DMS 273 treated with DMSO at 0.1 percent for 48 hours (cell line): ENCODE measurements around the gene HAUS3.

Experiments used
- DNase-seq: peaks from one replicate; lab custom pipeline; 2025; lab: John Stamatoyannopoulos, UW

Gene HAUS3

GRCh38 chr4:2263926-2264321 lies 22.0 kb upstream of the HAUS3 start:
- no peak for DNase-seq

DNA sequence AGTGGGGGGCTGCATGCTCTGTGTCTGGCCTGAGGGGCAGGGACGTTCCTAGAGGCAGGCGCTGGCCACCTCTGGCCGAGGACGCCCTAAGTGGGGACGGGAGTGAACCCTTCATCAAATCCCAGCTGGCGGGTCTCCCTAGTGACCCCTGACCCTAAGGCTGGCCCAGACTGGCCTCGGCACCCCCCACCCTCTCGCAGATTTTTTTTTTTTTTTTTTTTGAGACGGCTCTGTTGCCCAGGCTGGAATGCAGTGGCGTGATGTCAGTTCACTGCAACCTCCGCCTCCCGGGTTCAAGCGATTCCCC lies 21.0 kb upstream of the HAUS3 start:
- no peak for DNase-seq

DNA sequence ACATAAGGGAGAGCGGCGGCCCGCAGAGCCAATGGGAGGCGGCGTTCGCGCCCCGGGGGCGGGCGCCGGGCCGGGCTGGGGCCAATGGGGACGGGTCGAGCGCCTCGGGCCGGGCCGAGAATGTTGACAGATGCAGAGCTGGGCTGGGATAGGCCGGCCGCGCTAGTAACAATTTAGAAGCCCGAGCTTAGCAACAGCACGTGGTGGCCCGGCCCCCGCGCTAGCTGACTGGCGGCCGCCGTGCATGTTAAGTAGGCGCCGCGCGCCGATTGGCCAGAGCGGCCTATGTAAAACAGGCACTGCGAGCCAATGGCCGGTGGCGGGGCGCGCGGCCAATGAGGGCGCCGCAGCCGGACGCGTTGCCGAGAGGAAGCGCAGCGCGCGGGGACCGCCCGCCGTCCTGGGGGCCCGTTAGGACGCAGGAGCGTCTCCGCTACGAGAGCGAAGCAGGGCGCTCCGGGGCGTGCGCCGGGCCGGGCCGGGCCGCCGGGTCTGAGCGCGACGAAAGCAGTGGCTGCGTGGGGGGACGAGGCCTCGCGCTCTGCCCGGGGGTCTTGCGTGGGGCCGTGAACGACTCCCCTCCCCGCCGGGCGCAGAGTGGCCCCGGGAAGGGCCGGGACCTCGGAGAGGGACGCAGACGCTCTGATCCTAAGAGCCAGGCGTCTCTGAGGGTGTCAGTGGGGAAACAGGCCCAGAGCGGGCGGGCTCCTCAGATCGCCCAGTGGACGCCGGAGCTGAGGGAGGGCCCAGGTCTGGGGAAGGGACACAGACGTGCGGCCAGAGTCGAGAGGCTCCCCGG lies 20.4 kb upstream of the HAUS3 start:
- DNase-seq, result peak; percentile 93

DNA sequence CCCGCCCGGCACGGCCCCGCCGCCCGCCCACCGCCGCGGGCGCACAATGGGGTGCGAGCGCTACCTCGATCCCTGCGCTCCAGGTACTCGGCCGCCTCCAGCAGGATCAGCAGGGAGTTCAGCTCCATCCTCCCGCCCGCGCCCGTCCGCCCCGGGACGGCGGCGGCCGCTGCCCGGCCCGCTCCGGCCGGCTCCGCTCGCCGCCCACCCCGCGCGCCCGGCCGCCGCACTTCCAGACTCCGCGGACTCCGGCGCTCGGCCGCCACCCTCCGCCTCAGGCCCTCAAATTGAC lies 19.9 kb upstream of the HAUS3 start, which contains the start of gene MXD4:
Gene MXD4 (minus strand): TSS at position 257 of the 292 bp plus-strand sequence. CDS start 129 bp downstream, at position 128.
- DNase-seq, result no peak

- no peak for DNase-seq
Observed at GRCh38 chr4:2261110-2261852, 19.4 kb upstream of the HAUS3 start.

GRCh38 chr4:2260344-2261109 lies 18.6 kb upstream of the HAUS3 start:
- DNase-seq, result no peak

DNA sequence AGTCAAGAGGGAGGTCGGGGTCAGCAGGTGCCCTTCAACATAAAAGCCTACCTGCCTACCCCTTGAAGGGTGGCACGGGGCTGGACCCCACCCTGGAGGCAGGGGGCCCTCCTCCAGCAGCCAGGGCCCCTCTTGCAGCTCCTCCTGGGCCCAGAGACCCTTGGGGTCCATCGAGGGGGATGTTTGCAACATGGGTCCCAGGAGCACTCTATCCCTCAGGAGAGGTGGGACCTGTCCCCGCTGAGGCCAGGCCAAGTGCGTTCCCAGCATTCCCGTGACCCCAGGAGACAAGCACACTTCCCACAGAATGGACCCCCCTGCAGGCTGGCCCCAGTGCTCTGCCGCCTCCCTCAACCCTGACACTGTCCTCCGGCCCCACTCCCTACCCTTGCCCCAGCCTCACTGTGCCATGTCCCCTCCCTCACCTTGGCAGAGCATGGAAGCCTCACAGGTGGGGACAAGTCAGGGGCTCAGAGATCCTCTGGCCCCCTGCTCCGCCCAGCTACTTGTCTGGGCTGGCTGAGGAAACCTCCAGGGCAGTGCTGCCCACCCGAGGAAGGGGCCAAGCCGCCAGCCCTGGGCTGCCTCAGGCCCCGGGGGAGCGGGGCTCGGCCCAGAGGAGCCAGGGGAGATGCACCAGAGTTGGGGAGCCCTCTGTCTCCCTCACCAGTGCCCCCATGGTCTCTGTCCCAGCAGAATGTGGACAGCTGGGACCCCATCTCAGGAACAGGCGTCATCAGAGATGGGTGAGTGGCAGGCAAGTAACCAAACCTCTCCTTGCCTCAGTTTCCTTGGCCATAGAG lies 17.8 kb upstream of the HAUS3 start:
- no peak for DNase-seq

DNA sequence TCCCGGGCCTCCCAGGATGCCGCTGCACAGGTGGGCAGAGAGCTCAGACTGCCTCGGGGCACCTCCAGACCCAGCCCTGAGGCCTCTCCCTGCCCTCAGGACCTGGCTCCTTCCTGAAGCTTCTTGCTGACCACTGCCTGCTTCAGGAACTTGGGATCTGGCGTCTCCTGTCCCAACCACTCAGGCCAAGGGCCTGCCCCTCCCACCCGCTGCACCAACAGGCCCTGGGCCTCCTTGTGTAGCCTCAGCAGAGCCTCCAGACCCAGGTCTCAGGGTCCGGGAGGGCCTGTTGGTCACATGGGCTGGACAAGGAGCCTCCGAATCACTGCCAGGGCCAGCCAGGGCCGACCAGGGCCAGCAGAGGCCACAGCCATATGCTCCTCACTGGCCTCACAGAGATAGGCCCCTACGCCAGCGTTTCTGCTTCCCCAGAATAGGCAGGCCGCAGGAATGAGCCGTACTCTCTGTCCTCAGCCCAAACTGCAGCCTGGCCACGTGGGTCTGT lies 17.2 kb upstream of the HAUS3 start:
- DNase-seq, result no peak

DNA sequence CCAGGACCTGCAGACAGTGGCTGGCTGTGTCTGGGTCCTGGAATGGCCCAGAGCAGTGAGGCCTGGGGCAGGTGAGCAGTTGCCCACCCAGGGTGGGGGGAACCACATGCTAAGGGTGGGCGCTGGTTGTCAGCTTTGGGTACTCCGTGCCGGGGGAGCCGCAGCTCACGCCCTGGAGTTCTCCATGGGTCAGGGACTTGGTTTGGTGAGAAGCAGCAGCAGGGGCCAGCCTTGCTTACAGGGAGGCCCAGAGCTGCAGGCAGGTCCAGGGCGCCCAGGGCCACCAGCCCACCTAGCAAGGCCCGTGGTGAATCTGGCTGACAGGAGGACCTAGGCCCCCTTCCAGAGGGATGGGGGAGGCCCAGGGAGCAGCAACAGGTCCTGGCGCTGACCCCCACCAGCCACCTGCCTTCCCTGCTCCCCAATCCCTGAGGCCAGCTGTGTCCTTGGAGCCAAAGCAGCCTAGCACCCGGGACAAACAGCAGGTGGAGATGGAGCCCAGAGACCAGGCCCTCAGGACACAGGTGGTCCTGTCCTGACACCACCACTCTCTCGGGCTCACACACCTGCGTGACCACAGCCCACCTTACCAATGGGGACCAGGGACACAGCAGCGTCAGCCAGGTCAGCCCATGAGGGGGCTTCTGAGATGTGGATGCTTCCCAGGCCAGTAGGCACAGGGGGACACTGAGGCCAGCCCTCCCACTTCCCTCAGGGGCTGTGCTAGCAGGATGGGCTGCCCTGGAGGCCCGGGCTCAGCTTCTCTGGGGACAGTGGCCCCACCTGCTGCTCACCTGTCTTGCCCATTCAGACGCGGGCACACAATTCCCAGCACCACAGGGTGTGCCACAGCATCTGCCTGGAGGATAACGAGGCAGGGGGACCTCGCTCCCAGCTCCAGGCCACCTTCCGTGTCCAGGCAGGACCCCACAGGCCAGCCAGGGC lies 16.4 kb upstream of the HAUS3 start:
- no peak for DNase-seq

DNA sequence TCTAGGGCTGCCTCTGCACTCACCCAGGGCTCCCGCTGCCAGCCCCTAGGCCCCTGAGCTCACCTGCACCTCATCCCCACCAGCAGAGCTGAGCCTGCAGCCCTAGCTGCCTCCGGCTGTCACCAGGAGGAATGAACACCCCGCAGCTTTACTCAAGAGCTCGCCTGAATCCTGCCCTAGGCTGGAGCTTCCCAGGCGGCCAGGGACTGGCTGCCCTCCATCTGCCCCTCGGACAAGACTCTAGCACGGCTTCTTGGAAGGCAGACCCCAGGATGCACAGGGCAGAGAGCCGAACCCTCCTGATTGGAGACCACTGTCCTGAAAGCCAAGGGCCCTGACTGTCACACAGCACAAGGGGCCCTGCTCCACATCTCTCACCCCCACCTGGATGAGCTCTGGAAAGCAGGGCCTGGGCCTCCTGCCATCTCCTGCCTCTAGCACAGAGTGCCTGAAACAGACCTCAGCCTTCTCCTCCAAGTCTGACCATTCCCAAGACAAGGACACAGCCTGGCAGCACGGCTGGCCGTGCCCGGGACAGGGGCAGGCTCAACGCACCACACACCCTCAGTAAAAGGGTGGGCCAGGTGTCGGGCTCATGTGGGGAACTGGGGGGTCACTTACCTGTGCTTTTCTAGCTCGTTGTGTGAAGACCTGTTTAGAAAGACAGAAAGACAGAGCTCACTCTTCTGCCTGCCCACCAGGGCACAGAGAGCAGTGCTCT lies 15.6 kb upstream of the HAUS3 start:
- no peak for DNase-seq

- no peak for DNase-seq
Observed at GRCh38 chr4:2256781-2257191, 14.9 kb upstream of the HAUS3 start.

GRCh38 chr4:2256156-2256731 lies 14.3 kb upstream of the HAUS3 start:
- DNase-seq, result no peak

DNA sequence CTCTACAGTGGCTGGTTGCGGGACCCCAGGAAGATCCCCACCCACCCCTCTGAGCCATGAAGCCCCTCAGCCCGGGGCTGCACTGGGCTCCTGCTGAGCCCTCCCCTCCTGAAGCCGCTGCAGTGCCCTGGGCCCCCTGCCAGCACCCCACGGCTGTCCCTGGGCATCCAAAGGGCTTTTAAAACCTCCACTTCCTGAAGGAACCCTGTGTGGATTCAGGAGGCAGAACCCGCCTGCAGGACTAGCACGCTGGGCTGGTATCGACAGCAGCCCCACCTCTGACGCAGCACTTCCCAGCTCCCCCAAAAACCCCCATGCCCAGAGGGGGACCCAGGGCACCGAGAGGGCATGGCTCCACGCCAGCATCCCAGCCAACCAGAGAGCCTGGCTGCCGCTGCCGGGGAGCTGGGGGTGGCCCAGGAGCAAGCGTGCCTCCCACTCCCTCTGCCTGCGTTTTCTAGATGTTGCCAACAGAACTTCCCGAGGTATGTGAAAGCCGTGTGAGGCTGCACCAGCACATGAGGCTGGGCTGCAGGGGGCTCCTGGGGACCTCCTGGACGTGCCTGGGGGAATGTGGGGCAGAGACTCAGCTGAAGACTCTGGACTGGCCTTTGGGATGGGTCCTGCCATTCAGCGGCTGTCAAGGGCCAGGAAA lies 13.7 kb upstream of the HAUS3 start:
- no peak for DNase-seq

DNA sequence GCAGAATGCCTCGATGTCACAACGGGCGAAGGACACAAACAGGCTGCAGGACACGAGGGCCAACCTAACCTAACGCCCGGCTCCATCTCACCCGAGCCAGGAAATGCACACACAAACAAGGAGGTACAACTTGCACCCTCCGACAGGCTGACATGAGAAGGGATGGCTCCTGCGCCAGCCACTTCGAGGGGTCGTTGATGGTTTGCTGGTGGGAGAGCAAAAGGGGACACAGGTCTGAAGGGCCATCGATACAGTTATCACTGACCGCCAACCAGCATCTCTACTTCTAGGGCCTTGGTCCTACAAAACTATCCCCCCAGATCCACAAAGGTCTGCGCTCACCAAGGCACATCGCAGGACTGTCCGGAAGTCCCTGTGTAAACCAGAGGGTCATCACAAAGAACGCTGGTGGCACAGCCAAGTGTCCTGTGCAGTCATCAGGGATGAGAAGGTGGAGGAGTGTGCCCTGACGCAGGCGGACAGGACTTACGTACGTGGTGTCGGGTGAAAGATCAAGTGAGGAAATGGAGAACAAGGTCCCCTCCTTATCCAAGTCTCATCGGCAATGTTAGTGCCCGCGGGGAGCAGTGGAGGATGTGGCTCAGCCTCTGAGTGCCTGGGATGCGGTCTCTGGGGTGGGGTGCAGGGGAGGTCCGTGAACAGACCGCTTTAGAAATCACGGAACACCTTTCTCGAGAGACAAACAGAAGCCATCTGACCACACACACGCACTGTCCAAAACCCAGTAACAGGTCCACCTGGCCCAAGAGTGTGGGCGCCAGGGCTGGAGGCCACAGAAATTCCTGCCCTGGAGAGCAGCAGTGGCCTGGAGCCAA lies 13.0 kb upstream of the HAUS3 start:
- DNase-seq, result no peak

- DNase-seq, result no peak
Observed at GRCh38 chr4:2253160-2254084, 11.5 kb upstream of the HAUS3 start.

GRCh38 chr4:2252530-2253091 lies 10.7 kb upstream of the HAUS3 start:
- DNase-seq, result no peak
